Measurements from ENCODE around the gene RERE. TPM values are rescaled to one million over a fixed set of nuclear protein-coding genes. Genes with fewer than 3 reads are reported as not detected.
A peak's percentile ranks its signal among the peaks of the same experiment; 100 is the strongest.

Gene RERE
- total RNA-seq, 1 donor from 2014 or later = 252 TPM

GRCh38 chr1:8690253-8690525, 127.3 kb downstream of the RERE start:
- peaks cover 4% of the 10 kb centered on the region for H3K36me3 Mint-ChIP-seq (ENCODE audit: unreplicated experiment)
- peaks cover 52% of the 10 kb centered on the region for H3K4me1 Mint-ChIP-seq (ENCODE audit: low read depth, unreplicated experiment)
- H3K27me3 Mint-ChIP-seq (ENCODE audit: unreplicated experiment) = peaks cover 6% of the 10 kb centered on the region
- H3K4me3 Mint-ChIP-seq (ENCODE audit: unreplicated experiment) = peak overlapping the region; percentile 73
- peaks cover 7% of the 10 kb centered on the region for H3K9me3 Mint-ChIP-seq (ENCODE audit: unreplicated experiment)
- no peak for DNase-seq
- peak overlapping the region; percentile 96 for H3K27ac Mint-ChIP-seq (ENCODE audit: unreplicated experiment)
- no peak for TF ChIP-seq CTCF (IDR thresholded peaks at IDR 0.05; ENCODE audit: partially characterized antibody, unreplicated experiment)

GRCh38 chr1:8689431-8690252, 127.8 kb downstream of the RERE start:
- H3K4me1 Mint-ChIP-seq (ENCODE audit: low read depth, unreplicated experiment) = peaks cover 53% of the 10 kb centered on the region
- peaks cover 5% of the 10 kb centered on the region for H3K9me3 Mint-ChIP-seq (ENCODE audit: unreplicated experiment)
- TF ChIP-seq CTCF (IDR thresholded peaks at IDR 0.05; ENCODE audit: partially characterized antibody, unreplicated experiment) = no peak
- DNase-seq = no peak
- peaks cover 8% of the 10 kb centered on the region for H3K27me3 Mint-ChIP-seq (ENCODE audit: unreplicated experiment)
- peaks cover 4% of the 10 kb centered on the region for H3K36me3 Mint-ChIP-seq (ENCODE audit: unreplicated experiment)
- H3K27ac Mint-ChIP-seq (ENCODE audit: unreplicated experiment) = peak overlapping the region; percentile 96
- H3K4me3 Mint-ChIP-seq (ENCODE audit: unreplicated experiment) = peak overlapping the region; percentile 73

- H3K27me3 Mint-ChIP-seq (ENCODE audit: unreplicated experiment) = peaks cover 6% of the 10 kb centered on the region
- no peak for TF ChIP-seq CTCF (IDR thresholded peaks at IDR 0.05; ENCODE audit: partially characterized antibody, unreplicated experiment)
- DNase-seq = no peak
- H3K27ac Mint-ChIP-seq (ENCODE audit: unreplicated experiment) = no peak overlapping the region
- peaks cover 4% of the 10 kb centered on the region for H3K9me3 Mint-ChIP-seq (ENCODE audit: unreplicated experiment)
- peaks cover 54% of the 10 kb centered on the region for H3K4me1 Mint-ChIP-seq (ENCODE audit: low read depth, unreplicated experiment)
- H3K4me3 Mint-ChIP-seq (ENCODE audit: unreplicated experiment) = no peak overlapping the region
- peaks cover 4% of the 10 kb centered on the region for H3K36me3 Mint-ChIP-seq (ENCODE audit: unreplicated experiment)
Observed at GRCh38 chr1:8687538-8687937, 129.9 kb downstream of the RERE start.

GRCh38 chr1:8687039-8687438, 130.4 kb downstream of the RERE start:
- H3K9me3 Mint-ChIP-seq (ENCODE audit: unreplicated experiment) = peaks cover 4% of the 10 kb centered on the region
- peak overlapping the region; percentile 75 for H3K27ac Mint-ChIP-seq (ENCODE audit: unreplicated experiment)
- peaks cover 6% of the 10 kb centered on the region for H3K27me3 Mint-ChIP-seq (ENCODE audit: unreplicated experiment)
- DNase-seq = no peak
- H3K36me3 Mint-ChIP-seq (ENCODE audit: unreplicated experiment) = peaks cover 4% of the 10 kb centered on the region
- peaks cover 54% of the 10 kb centered on the region for H3K4me1 Mint-ChIP-seq (ENCODE audit: low read depth, unreplicated experiment)
- TF ChIP-seq CTCF (IDR thresholded peaks at IDR 0.05; ENCODE audit: partially characterized antibody, unreplicated experiment) = no peak
- H3K4me3 Mint-ChIP-seq (ENCODE audit: unreplicated experiment) = peak overlapping the region; percentile 66

GRCh38 chr1:8685463-8685862, 132.0 kb downstream of the RERE start:
- peaks cover 4% of the 10 kb centered on the region for H3K9me3 Mint-ChIP-seq (ENCODE audit: unreplicated experiment)
- TF ChIP-seq CTCF (IDR thresholded peaks at IDR 0.05; ENCODE audit: partially characterized antibody, unreplicated experiment) = no peak
- no peak overlapping the region for H3K4me3 Mint-ChIP-seq (ENCODE audit: unreplicated experiment)
- DNase-seq = no peak
- H3K27ac Mint-ChIP-seq (ENCODE audit: unreplicated experiment) = no peak overlapping the region
- peaks cover 4% of the 10 kb centered on the region for H3K36me3 Mint-ChIP-seq (ENCODE audit: unreplicated experiment)
- H3K4me1 Mint-ChIP-seq (ENCODE audit: low read depth, unreplicated experiment) = peaks cover 50% of the 10 kb centered on the region
- H3K27me3 Mint-ChIP-seq (ENCODE audit: unreplicated experiment) = peaks cover 6% of the 10 kb centered on the region

All from glutamatergic neuron (in vitro differentiated cells).